Measurements from ENCODE around the gene OGFR. TPM values are rescaled to one million over a fixed set of nuclear protein-coding genes. Genes with fewer than 3 reads are reported as not detected.

Gene OGFR
- total RNA-seq, 1 donor from 2014 or later = 56.5 TPM

DNA sequence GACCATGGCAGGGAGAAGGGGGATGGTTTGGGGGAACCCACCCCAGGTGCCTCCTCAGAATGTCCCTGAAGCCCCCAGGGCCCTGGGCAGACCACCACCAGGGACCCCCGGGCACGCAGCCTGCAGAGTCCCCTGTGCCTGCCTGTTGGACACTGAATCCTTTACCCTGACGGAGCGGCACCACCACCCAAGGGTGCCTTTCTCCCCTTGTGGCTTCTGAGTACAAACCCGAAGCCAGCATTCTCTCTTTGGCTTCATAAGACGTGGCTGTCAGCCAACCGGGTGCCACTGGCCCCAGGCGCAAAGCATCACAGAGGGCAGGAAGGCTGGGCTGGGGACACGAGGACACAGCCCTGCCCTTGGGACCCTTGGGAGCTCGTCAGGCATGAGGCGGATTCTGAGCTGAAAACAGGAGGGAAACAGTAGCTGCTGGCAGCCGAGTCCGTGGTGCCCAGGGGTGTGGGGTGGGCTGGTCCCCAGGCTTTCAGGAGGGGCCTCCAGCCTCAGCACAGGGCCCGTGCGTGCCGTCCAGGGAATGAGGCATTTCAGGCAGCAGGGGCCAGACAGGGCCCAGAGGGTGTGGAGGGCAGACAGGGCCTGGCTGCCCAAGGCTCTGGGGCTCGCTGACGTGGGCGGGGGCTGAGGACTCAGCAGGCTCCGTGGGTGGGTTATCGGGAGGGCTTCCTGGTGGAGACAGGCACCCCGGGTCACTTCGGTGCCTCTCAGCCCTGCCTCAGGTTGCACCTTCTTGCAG is 15.8 kb downstream of the OGFR start:
- no peak for DNase-seq (ENCODE audit: low spot score in 2 of 2, unreplicated experiment in 2 of 2)
- Mint-ChIP-seq H3K4me1 (peaks cover 37% of the 10 kb centered on the region), H3K9me3 (no peaks in the 10 kb centered on the region), H3K27me3 (ENCODE audit: low read depth) (no peaks in the 10 kb centered on the region), H3K27ac (peak overlapping the region; percentile 43), H3K36me3 (peaks cover 3% of the 10 kb centered on the region), H3K4me3 (no peak overlapping the region)
- TF ChIP-seq CTCF (IDR thresholded peaks at IDR 0.05; ENCODE audit: unreplicated experiment) = no peak

DNA sequence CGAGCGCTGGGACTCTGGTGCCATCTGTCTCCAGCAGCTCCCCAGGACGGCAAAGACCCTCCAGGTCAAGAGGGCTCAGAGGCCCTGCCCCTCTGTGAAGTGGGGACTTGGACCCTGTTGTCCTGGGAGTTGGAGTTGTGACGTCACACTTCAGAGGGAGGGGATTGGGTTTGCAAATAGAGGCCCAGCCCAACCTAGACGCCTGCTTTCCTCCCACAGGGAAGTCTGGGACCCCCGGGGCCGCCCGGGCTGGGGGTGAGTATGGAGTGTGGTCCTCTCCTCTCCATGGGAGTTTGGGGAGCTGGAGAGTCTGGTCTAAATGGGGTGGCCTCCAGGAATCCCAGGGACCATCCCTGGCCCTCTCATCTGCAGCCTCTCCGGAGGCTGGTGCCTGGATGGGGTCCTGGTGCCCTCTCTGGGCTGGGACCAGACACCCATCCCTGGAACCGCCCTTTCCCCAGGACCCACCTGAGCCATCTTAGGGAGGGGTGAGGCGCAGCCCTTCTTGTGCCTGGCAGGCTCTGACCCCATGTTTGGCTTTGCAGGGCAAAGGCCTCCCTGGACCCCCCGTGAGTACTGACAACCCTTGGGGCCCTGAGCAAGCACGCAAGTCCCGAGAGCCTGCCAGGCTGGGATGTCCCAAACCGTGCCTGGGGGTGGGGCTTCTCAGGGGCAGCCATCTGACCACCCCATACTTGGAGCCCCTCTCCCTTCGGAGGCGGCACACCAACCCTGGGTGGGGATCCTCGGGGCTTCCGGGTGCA is 16.5 kb downstream of the OGFR start:
- no peak overlapping the region for H3K27ac Mint-ChIP-seq
- H3K9me3 Mint-ChIP-seq = no peaks in the 10 kb centered on the region
- TF ChIP-seq CTCF (IDR thresholded peaks at IDR 0.05; ENCODE audit: unreplicated experiment) = no peak
- H3K36me3 Mint-ChIP-seq = peaks cover 3% of the 10 kb centered on the region
- no peaks in the 10 kb centered on the region for H3K27me3 Mint-ChIP-seq (ENCODE audit: low read depth)
- DNase-seq (ENCODE audit: low spot score in 2 of 2, unreplicated experiment in 2 of 2) = no peak
- H3K4me1 Mint-ChIP-seq = peaks cover 30% of the 10 kb centered on the region
- no peak overlapping the region for H3K4me3 Mint-ChIP-seq

- Mint-ChIP-seq H3K36me3 (peaks cover 3% of the 10 kb centered on the region), H3K4me1 (peaks cover 28% of the 10 kb centered on the region), H3K4me3 (no peak overlapping the region), H3K9me3 (no peaks in the 10 kb centered on the region), H3K27ac (no peak overlapping the region), H3K27me3 (ENCODE audit: low read depth) (no peaks in the 10 kb centered on the region)
- DNase-seq (ENCODE audit: low spot score in 2 of 2, unreplicated experiment in 2 of 2) = no peak
- TF ChIP-seq CTCF (IDR thresholded peaks at IDR 0.05; ENCODE audit: unreplicated experiment) = no peak
These were observed 17.1 kb downstream of the OGFR start for GRCh38 chr20:62821726-62822210.

GRCh38 chr20:62822239-62822787 is 17.7 kb downstream of the OGFR start:
- peaks cover 3% of the 10 kb centered on the region for H3K36me3 Mint-ChIP-seq
- H3K9me3 Mint-ChIP-seq = no peaks in the 10 kb centered on the region
- H3K4me1 Mint-ChIP-seq = peaks cover 28% of the 10 kb centered on the region
- no peak for DNase-seq (ENCODE audit: low spot score in 2 of 2, unreplicated experiment in 2 of 2)
- no peak for TF ChIP-seq CTCF (IDR thresholded peaks at IDR 0.05; ENCODE audit: unreplicated experiment)
- no peaks in the 10 kb centered on the region for H3K27me3 Mint-ChIP-seq (ENCODE audit: low read depth)
- H3K27ac Mint-ChIP-seq = no peak overlapping the region
- no peak overlapping the region for H3K4me3 Mint-ChIP-seq

DNA sequence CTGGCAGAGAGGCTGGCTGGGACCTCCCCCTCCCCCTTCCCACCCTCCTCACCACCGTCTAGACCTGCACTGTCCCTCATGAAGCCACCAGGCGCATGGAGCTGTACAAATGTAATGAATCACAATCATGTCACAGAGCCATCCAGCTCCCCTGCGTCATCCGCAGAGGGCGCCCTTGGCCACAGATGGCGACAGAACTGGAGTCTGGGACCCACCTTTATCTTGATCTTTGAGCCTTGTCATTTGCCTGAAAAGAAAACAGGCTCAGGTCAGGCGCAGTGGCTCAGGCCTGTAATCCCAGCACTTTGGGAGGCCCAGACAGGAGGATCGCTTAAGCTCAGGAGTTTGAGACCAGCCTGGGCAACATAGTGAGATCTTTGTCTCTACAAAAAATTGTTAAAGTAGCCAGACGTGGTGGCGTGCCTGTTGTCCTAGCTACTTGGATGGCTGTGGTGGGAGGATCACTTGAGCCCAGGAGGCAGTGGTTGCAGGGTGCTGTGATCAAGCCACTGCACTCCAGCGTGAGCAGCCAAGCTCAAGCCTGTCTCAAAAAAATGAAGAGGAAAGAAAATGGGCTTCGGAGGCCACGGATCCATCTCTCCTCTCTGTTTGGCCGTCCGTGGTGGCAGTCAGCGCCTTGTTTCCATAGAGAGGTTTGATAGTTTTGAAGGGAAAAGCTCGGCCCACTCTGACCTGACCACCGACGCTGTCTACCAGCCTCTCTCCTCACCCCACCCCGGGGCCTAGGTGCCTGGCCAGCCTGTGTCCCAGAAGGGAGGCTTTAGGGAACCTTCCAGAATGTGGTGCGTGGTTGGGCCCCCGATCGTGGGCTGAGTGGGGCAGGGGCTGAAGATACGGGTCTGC is 18.4 kb downstream of the OGFR start:
- peaks cover 3% of the 10 kb centered on the region for H3K36me3 Mint-ChIP-seq
- no peak overlapping the region for H3K4me3 Mint-ChIP-seq
- H3K4me1 Mint-ChIP-seq = peaks cover 24% of the 10 kb centered on the region
- H3K27ac Mint-ChIP-seq = peak overlapping the region; percentile 64
- H3K27me3 Mint-ChIP-seq (ENCODE audit: low read depth) = no peaks in the 10 kb centered on the region
- no peaks in the 10 kb centered on the region for H3K9me3 Mint-ChIP-seq
- no peak for DNase-seq (ENCODE audit: low spot score in 2 of 2, unreplicated experiment in 2 of 2)
- no peak for TF ChIP-seq CTCF (IDR thresholded peaks at IDR 0.05; ENCODE audit: unreplicated experiment)
